GM12878 (cell line): ENCODE data around the gene PPFIBP1. TPM values are rescaled to one million over a fixed set of nuclear protein-coding genes. Genes with fewer than 3 reads are reported as not detected.

Experiments used
- BHLHE40 ChIP-seq, 2 experiments: fragments of 450-650 bp in 1 of 2; IDR thresholded peaks; 2 replicates each; pipeline ENCODE4 v1.6.1; 2011 to 2017; ENCODE audit warnings: low read depth in 2 of 2, borderline replicate concordance in 1 of 2, improper control_type of control experiment in 1 of 2, low read length in 1 of 2, mild to moderate bottlenecking in 1 of 2
- CHD4 ChIP-seq: fragments of 200-600 bp; sonication (generic); IDR thresholded peaks from 2 replicates; pipeline ENCODE4 v1.6.1; 2016; ENCODE audit warnings: mild to moderate bottlenecking
- MEF2A ChIP-seq: IDR thresholded peaks from 2 replicates; pipeline ENCODE4 v1.6.1; 2011; ENCODE audit warnings: low read depth, mild to moderate bottlenecking, low read length, moderate library complexity; ENCODE audit not compliant: insufficient read depth
- MEF2B ChIP-seq: fragments of 450-650 bp; IDR thresholded peaks from 2 replicates; pipeline ENCODE4 v1.6.1; 2018; ENCODE audit warnings: mild to moderate bottlenecking, moderate library complexity; ENCODE audit not compliant: partially characterized antibody, poor library complexity, severe bottlenecking
- NFIC ChIP-seq: IDR thresholded peaks from 2 replicates; pipeline ENCODE4 v1.6.1; 2012; ENCODE audit warnings: low read depth, mild to moderate bottlenecking, inconsistent platforms, low read length, moderate library complexity
- PAX8 ChIP-seq: fragments of 450-650 bp; IDR thresholded peaks from 2 replicates; pipeline ENCODE4 v1.6.1; 2017; ENCODE audit warnings: mild to moderate bottlenecking, moderate library complexity
- SUPT20H ChIP-seq: IDR thresholded peaks from 2 replicates; pipeline ENCODE4 v1.6.1; 2011; ENCODE audit warnings: low read depth, mild to moderate bottlenecking, low read length, moderate library complexity, borderline replicate concordance; ENCODE audit not compliant: control insufficient read depth
- YBX1 ChIP-seq: fragments of 450-650 bp; IDR thresholded peaks from 2 replicates; pipeline ENCODE4 v1.6.1; 2016; ENCODE audit warnings: antibody characterized with exemption
- ZNF217 ChIP-seq: fragments of 450-650 bp; IDR thresholded peaks from 2 replicates; pipeline ENCODE4 v1.6.1; 2017; ENCODE audit warnings: antibody characterized with exemption, mild to moderate bottlenecking
- polyA plus RNA-seq, 11 experiments: library from polyadenylated mRNA; depleted of rRNA in 4 of 11; unstranded in 6 of 11; stranded (reverse) in 5 of 11; fragments of >200 nt; fragmentation: Nextera tagmentation in 4 of 11; fragmentation: Illumina TruSeq in 1 of 11; extraction: Ambion mirVana in 4 of 11; extraction: Trizol in 1 of 11; gene quantifications; 1 replicate in 1 of 11; 2 replicates in 10 of 11; pipeline versions ENCODE4 v1.2.1 to v1.2.3, GENCODE V29; 2011 to 2016; ENCODE audit warnings: inconsistent platforms in 2 of 11, missing spikeins in 2 of 11, low read depth in 1 of 11
- total RNA-seq, 4 experiments: library from RNA; depleted of rRNA in 3 of 4; stranded (reverse); fragments of >200 nt in 3 of 4; fragmentation: Illumina TruSeq in 1 of 4; extraction: Trizol in 1 of 4; gene quantifications; 2 replicates each; pipeline versions ENCODE4 v1.2.1 to v1.2.3, GENCODE V29; 2013 to 2021
- TF ChIP-seq, protein P1 (sequence below): fragments of 450-650 bp; IDR thresholded peaks from 2 replicates; pipeline ENCODE4 v1.6.1; 2016; ENCODE audit warnings: mild to moderate bottlenecking, moderate library complexity, borderline replicate concordance
- TF ChIP-seq, protein P2 (sequence below): IDR thresholded peaks from 2 replicates; pipeline ENCODE4 v1.6.1; 2011; ENCODE audit warnings: low read depth, mild to moderate bottlenecking, low read length, moderate library complexity, borderline replicate concordance; ENCODE audit errors: extremely low read depth
- TF ChIP-seq, protein P3 (sequence below): IDR thresholded peaks from 2 replicates; pipeline ENCODE4 v1.6.1; 2012; ENCODE audit warnings: low read length, inconsistent platforms
- TF ChIP-seq, protein P4 (sequence below): fragments of 450-650 bp; IDR thresholded peaks from 2 replicates; pipeline ENCODE4 v1.6.1; 2017; ENCODE audit warnings: mild to moderate bottlenecking, moderate library complexity
- TF ChIP-seq, protein P5 (sequence below): fragments of 450-650 bp; IDR thresholded peaks from 2 replicates; pipeline ENCODE4 v1.6.1; 2018; ENCODE audit warnings: mild to moderate bottlenecking, low read depth, moderate library complexity; ENCODE audit not compliant: partially characterized antibody

The PPFIBP1 gene
- total and polyA plus RNA-seq, 10 of the 15 experiments (the other 5 are each of a cell fraction or from before 2014, with no cell fraction given), result 0.47 to 7.8 (median 3.6) TPM

DNA sequence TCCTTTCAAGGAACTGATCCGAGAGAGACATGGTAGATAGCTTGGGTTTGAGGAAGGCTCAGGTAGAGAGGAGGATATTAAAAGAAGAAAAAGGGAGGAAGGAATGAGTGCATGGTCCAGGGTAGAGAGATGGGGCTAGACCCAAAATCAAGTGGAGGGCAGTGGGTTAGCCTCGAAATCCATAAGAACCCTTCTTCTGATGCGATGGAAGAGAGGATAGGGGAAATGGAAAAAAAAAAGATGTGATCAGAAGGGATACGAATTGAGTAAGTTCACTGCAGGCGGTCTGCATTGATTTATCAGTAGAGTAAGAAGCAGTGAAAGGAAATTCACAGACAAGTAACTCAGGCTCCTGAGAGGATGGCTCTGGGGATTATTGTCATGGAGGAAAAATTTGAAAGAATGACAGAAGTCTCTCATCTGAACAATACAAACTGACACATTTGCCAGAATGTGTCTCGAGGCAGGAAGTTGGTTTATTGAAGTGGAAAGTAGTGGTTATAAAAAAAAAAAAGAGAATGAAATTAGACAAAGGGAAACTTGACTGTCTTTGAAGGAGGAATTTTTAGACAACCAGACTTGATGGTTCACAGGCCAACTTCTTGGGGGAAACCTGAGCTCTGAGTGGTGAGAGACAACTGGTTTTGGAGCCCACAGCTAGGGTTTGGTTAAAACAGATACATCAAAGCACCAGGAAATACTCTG lies 10.2 kb downstream of the PPFIBP1 start (continued):
- TF ChIP-seq, protein P1, sequence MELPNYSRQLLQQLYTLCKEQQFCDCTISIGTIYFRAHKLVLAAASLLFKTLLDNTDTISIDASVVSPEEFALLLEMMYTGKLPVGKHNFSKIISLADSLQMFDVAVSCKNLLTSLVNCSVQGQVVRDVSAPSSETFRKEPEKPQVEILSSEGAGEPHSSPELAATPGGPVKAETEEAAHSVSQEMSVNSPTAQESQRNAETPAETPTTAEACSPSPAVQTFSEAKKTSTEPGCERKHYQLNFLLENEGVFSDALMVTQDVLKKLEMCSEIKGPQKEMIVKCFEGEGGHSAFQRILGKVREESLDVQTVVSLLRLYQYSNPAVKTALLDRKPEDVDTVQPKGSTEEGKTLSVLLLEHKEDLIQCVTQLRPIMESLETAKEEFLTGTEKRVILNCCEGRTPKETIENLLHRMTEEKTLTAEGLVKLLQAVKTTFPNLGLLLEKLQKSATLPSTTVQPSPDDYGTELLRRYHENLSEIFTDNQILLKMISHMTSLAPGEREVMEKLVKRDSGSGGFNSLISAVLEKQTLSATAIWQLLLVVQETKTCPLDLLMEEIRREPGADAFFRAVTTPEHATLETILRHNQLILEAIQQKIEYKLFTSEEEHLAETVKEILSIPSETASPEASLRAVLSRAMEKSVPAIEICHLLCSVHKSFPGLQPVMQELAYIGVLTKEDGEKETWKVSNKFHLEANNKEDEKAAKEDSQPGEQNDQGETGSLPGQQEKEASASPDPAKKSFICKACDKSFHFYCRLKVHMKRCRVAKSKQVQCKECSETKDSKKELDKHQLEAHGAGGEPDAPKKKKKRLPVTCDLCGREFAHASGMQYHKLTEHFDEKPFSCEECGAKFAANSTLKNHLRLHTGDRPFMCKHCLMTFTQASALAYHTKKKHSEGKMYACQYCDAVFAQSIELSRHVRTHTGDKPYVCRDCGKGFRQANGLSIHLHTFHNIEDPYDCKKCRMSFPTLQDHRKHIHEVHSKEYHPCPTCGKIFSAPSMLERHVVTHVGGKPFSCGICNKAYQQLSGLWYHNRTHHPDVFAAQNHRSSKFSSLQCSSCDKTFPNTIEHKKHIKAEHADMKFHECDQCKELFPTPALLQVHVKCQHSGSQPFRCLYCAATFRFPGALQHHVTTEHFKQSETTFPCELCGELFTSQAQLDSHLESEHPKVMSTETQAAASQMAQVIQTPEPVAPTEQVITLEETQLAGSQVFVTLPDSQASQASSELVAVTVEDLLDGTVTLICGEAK, result no peak
- TF ChIP-seq, protein P2, sequence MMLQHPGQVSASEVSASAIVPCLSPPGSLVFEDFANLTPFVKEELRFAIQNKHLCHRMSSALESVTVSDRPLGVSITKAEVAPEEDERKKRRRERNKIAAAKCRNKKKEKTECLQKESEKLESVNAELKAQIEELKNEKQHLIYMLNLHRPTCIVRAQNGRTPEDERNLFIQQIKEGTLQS, result no peak
- TF ChIP-seq SUPT20H, result no peak
- TF ChIP-seq, protein P3, sequence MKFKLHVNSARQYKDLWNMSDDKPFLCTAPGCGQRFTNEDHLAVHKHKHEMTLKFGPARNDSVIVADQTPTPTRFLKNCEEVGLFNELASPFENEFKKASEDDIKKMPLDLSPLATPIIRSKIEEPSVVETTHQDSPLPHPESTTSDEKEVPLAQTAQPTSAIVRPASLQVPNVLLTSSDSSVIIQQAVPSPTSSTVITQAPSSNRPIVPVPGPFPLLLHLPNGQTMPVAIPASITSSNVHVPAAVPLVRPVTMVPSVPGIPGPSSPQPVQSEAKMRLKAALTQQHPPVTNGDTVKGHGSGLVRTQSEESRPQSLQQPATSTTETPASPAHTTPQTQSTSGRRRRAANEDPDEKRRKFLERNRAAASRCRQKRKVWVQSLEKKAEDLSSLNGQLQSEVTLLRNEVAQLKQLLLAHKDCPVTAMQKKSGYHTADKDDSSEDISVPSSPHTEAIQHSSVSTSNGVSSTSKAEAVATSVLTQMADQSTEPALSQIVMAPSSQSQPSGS, result peak; percentile 77
- no peak for TF ChIP-seq CHD4
- TF ChIP-seq BHLHE40 (IDR thresholded peaks at IDR 0.05; ENCODE audit: borderline replicate concordance in 1 of 2, low read depth in 2 of 2, low read length in 1 of 2), result 0 out of 4 replicates have a peak, but pooled peaks of 1 of the 2 experiments have one; percentile 9
- no peak; the same call in 1 of the 2 replicates for TF ChIP-seq ZNF217
- TF ChIP-seq PAX8, result no peak
- TF ChIP-seq, protein P4, sequence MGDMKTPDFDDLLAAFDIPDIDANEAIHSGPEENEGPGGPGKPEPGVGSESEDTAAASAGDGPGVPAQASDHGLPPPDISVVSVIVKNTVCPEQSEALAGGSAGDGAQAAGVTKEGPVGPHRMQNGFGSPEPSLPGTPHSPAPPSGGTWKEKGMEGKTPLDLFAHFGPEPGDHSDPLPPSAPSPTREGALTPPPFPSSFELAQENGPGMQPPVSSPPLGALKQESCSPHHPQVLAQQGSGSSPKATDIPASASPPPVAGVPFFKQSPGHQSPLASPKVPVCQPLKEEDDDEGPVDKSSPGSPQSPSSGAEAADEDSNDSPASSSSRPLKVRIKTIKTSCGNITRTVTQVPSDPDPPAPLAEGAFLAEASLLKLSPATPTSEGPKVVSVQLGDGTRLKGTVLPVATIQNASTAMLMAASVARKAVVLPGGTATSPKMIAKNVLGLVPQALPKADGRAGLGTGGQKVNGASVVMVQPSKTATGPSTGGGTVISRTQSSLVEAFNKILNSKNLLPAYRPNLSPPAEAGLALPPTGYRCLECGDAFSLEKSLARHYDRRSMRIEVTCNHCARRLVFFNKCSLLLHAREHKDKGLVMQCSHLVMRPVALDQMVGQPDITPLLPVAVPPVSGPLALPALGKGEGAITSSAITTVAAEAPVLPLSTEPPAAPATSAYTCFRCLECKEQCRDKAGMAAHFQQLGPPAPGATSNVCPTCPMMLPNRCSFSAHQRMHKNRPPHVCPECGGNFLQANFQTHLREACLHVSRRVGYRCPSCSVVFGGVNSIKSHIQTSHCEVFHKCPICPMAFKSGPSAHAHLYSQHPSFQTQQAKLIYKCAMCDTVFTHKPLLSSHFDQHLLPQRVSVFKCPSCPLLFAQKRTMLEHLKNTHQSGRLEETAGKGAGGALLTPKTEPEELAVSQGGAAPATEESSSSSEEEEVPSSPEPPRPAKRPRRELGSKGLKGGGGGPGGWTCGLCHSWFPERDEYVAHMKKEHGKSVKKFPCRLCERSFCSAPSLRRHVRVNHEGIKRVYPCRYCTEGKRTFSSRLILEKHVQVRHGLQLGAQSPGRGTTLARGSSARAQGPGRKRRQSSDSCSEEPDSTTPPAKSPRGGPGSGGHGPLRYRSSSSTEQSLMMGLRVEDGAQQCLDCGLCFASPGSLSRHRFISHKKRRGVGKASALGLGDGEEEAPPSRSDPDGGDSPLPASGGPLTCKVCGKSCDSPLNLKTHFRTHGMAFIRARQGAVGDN, result no peak
- TF ChIP-seq, protein P5, sequence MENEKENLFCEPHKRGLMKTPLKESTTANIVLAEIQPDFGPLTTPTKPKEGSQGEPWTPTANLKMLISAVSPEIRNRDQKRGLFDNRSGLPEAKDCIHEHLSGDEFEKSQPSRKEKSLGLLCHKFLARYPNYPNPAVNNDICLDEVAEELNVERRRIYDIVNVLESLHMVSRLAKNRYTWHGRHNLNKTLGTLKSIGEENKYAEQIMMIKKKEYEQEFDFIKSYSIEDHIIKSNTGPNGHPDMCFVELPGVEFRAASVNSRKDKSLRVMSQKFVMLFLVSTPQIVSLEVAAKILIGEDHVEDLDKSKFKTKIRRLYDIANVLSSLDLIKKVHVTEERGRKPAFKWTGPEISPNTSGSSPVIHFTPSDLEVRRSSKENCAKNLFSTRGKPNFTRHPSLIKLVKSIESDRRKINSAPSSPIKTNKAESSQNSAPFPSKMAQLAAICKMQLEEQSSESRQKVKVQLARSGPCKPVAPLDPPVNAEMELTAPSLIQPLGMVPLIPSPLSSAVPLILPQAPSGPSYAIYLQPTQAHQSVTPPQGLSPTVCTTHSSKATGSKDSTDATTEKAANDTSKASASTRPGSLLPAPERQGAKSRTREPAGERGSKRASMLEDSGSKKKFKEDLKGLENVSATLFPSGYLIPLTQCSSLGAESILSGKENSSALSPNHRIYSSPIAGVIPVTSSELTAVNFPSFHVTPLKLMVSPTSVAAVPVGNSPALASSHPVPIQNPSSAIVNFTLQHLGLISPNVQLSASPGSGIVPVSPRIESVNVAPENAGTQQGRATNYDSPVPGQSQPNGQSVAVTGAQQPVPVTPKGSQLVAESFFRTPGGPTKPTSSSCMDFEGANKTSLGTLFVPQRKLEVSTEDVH, result no peak
- peak; percentile 47; the same call in 1 of the 2 replicates for TF ChIP-seq YBX1
- TF ChIP-seq MEF2B, result peak; percentile 96
- peak; percentile 89 for TF ChIP-seq NFIC
- 0 out of 2 replicates have a peak, but pooled peaks have one; percentile 35 for TF ChIP-seq MEF2A
